SK-N-SH treated with all-trans-retinoic acid at 6 μM for 48 hours (cell line): Measurements from ENCODE around the gene SPTB.

Experiments used
- ARNTL ChIP-seq: fragments of 450-650 bp; formaldehyde crosslinking; IDR thresholded peaks from 2 replicates; pipeline ENCODE4 v1.5.0; 2020; ENCODE audit warnings: low read depth, mild to moderate bottlenecking, moderate library complexity, borderline replicate concordance
- CSDC2 ChIP-seq: fragments of 250-450 bp; sonication (Bioruptor Pico); IDR thresholded peaks from 2 replicates; pipeline ENCODE4 v1.5.0; 2020; ENCODE audit warnings: mild to moderate bottlenecking, moderate library complexity
- OSR1 ChIP-seq: fragments of 250-450 bp; sonication (Bioruptor Pico); IDR thresholded peaks from 2 replicates; pipeline ENCODE4 v1.8.0; 2022; ENCODE audit warnings: moderate library complexity, mild to moderate bottlenecking, inconsistent platforms
- RARB ChIP-seq: fragments of 250-450 bp; sonication (Bioruptor Pico); IDR thresholded peaks from 2 replicates; pipeline ENCODE4 v1.8.0; 2021; ENCODE audit warnings: mild to moderate bottlenecking, moderate library complexity
- ZC3H10 ChIP-seq: fragments of 250-450 bp; sonication (Bioruptor Pico); IDR thresholded peaks from 2 replicates; pipeline ENCODE4 v1.5.1; 2021; ENCODE audit warnings: mild to moderate bottlenecking, moderate library complexity
- ZFP30 ChIP-seq: fragments of 450-650 bp; formaldehyde crosslinking; IDR thresholded peaks from 2 replicates; pipeline ENCODE4 v1.5.0; 2022; ENCODE audit warnings: mild to moderate bottlenecking, moderate library complexity
- TF ChIP-seq, protein P1 (sequence below): fragments of 250-450 bp; sonication (Bioruptor Pico); IDR thresholded peaks from 2 replicates; pipeline ENCODE4 v1.5.1; 2021; ENCODE audit warnings: mild to moderate bottlenecking, moderate library complexity

DNA sequence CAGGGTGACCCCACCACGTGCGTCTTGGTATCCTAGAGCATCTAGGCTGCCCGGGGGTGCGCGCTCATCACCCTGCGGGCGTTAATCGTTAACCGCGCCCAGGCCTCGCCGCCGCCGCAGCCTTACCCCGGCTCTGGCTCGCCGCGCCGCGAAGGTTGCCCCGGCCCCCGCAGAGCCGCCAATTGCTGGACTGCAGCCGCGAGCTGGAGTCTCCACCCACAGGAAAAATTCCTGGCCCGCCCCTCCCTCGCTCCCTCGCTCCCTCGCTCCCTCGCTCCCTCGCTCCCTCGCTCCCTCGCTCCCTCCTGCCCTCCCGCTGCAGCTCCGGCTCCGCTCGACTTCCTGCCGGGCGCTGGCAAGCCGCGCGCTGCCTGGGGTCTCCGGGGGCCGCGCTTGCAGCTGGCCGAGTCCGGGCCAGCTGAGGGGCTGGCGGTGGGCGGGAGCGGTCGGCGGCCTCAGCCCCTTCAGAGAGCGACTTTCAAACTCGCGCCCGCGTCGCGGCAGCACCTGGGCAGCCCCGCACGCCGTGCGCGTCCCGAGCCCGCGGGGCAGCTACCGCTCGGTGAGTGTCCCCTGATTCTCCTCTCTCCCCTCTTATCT lies 175.5 kb downstream of the SPTB start, which contains the start of gene PLEKHG3:
- TF ChIP-seq, protein P1, sequence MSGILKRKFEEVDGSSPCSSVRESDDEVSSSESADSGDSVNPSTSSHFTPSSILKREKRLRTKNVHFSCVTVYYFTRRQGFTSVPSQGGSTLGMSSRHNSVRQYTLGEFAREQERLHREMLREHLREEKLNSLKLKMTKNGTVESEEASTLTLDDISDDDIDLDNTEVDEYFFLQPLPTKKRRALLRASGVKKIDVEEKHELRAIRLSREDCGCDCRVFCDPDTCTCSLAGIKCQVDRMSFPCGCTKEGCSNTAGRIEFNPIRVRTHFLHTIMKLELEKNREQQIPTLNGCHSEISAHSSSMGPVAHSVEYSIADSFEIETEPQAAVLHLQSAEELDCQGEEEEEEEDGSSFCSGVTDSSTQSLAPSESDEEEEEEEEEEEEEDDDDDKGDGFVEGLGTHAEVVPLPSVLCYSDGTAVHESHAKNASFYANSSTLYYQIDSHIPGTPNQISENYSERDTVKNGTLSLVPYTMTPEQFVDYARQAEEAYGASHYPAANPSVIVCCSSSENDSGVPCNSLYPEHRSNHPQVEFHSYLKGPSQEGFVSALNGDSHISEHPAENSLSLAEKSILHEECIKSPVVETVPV (CRISPR knock-in tag) = no peak
- no peak for TF ChIP-seq RARB (CRISPR knock-in tag)
- TF ChIP-seq ARNTL (CRISPR knock-in tag) = no peak
- TF ChIP-seq OSR1 = no peak
- TF ChIP-seq CSDC2 (CRISPR knock-in tag) = no peak
- TF ChIP-seq ZFP30 (CRISPR knock-in tag) = no peak
- TF ChIP-seq ZC3H10 = no peak
